Suprapubic skin (tissue), 4 donors: ENCODE measurements around the gene MPV17L2.

Experiments used
- POLR2A ChIP-seq, 2 donors: fragments of 450-650 bp; IDR thresholded peaks; one replicate each; pipeline ENCODE4 v1.6.1; 2017; ENCODE audit warnings: antibody characterized with exemption in 2 of 2, mild to moderate bottlenecking in 2 of 2, moderate library complexity in 2 of 2
- POLR2AphosphoS5 ChIP-seq, 3 donors: sonication (generic); formaldehyde crosslinking; IDR thresholded peaks; one replicate each; pipeline ENCODE4 v1.6.1; 2017; ENCODE audit warnings: antibody characterized with exemption in 3 of 3
- TF ChIP-seq, protein P1 (sequence below), 2 donors: fragments of 200-600 bp in 1 of 2; fragments of 450-650 bp in 1 of 2; sonication (generic) in 1 of 2; IDR thresholded peaks; one replicate each; pipeline ENCODE4 v1.5.1; 2016 to 2019; ENCODE audit warnings: antibody characterized with exemption in 2 of 2, mild to moderate bottlenecking in 1 of 2, moderate library complexity in 1 of 2

GRCh38 chr19:18227781-18228271, 34.8 kb downstream of the MPV17L2 start:
- TF ChIP-seq POLR2AphosphoS5 (IDR thresholded peaks at IDR 0.05): no peak
- TF ChIP-seq POLR2A (IDR thresholded peaks at IDR 0.05): no peak
- TF ChIP-seq, protein P1, sequence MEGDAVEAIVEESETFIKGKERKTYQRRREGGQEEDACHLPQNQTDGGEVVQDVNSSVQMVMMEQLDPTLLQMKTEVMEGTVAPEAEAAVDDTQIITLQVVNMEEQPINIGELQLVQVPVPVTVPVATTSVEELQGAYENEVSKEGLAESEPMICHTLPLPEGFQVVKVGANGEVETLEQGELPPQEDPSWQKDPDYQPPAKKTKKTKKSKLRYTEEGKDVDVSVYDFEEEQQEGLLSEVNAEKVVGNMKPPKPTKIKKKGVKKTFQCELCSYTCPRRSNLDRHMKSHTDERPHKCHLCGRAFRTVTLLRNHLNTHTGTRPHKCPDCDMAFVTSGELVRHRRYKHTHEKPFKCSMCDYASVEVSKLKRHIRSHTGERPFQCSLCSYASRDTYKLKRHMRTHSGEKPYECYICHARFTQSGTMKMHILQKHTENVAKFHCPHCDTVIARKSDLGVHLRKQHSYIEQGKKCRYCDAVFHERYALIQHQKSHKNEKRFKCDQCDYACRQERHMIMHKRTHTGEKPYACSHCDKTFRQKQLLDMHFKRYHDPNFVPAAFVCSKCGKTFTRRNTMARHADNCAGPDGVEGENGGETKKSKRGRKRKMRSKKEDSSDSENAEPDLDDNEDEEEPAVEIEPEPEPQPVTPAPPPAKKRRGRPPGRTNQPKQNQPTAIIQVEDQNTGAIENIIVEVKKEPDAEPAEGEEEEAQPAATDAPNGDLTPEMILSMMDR (IDR thresholded peaks at IDR 0.05): no peak
